ENCODE data around the gene CASP10.
"Not testable (repeated sequence)": the region's sequence is repeated elsewhere in the genome, so short reads cannot be mapped to it uniquely, and the experiment has no call there.

Gene CASP10

GRCh38 chr2:201154615-201155399, 28.1 kb upstream of the CASP10 start:
- no peak for DNase-seq

- DNase-seq = no peak
Measured at GRCh38 chr2:201156036-201156435, 26.9 kb upstream of the CASP10 start.

- no peak for DNase-seq
Measured at GRCh38 chr2:201156640-201157039, 26.3 kb upstream of the CASP10 start.

- no peak for DNase-seq
Measured at GRCh38 chr2:201157694-201158093, 25.2 kb upstream of the CASP10 start.

GRCh38 chr2:201158111-201158929, 24.6 kb upstream of the CASP10 start:
- peak in 12 of 14 donors; percentile 37 to 86 (median 68) for DNase-seq

GRCh38 chr2:201164166-201164565, 18.8 kb upstream of the CASP10 start:
- DNase-seq = no peak

GRCh38 chr2:201167546-201167945, 15.4 kb upstream of the CASP10 start:
- no peak for DNase-seq

GRCh38 chr2:201168496-201168895, 14.4 kb upstream of the CASP10 start:
- not testable (repeated sequence) for DNase-seq

- no peak for DNase-seq
Measured at GRCh38 chr2:201171259-201171814, 11.6 kb upstream of the CASP10 start.

GRCh38 chr2:201172279-201172678, 10.7 kb upstream of the CASP10 start:
- DNase-seq = no peak

GRCh38 chr2:201174687-201175086, 8.3 kb upstream of the CASP10 start:
- DNase-seq = no peak

- no peak for DNase-seq
Measured at GRCh38 chr2:201176081-201176481, 6.9 kb upstream of the CASP10 start.

- DNase-seq = no peak
Measured at GRCh38 chr2:201180010-201180409, 2.9 kb upstream of the CASP10 start.

GRCh38 chr2:201183365-201183727, 405 bp downstream of the CASP10 start:
- DNase-seq = no peak

GRCh38 chr2:201183835-201184234, 894 bp downstream of the CASP10 start:
- not testable (repeated sequence) for DNase-seq

GRCh38 chr2:201184248-201184647, 1.3 kb downstream of the CASP10 start:
- not testable (repeated sequence) for DNase-seq

GRCh38 chr2:201185863-201186262, 2.9 kb downstream of the CASP10 start:
- DNase-seq = no peak

- no peak for DNase-seq
Measured at GRCh38 chr2:201186982-201187381, 4.0 kb downstream of the CASP10 start.

- no peak for DNase-seq
Measured at GRCh38 chr2:201188449-201188848, 5.5 kb downstream of the CASP10 start.

GRCh38 chr2:201191132-201191875, 8.4 kb downstream of the CASP10 start:
- no peak for DNase-seq

- no peak for DNase-seq
Measured at GRCh38 chr2:201194097-201194496, 11.2 kb downstream of the CASP10 start.

GRCh38 chr2:201195331-201195730, 12.4 kb downstream of the CASP10 start:
- DNase-seq = no peak

GRCh38 chr2:201196003-201196402, 13.1 kb downstream of the CASP10 start:
- DNase-seq = no peak

Data from C1 segment of cervical spinal cord (tissue), 14 donors.